Right renal pelvis (tissue), 4 donors: Measurements from ENCODE around the gene AGPAT2. TPM values are rescaled to one million over a fixed set of nuclear protein-coding genes. Genes with fewer than 3 reads are reported as not detected.

Experiments used
- DNase-seq, 4 donors: peaks; one replicate each; pipeline ENCODE4 v3.0.0-alpha.2; 2013; ENCODE audit warnings: low read depth in 4 of 4, low spot score in 3 of 4, missing footprints in 1 of 4
- polyA plus RNA-seq, 4 donors: library from polyadenylated mRNA; unstranded; fragments of 120-200 nt; gene quantifications; one replicate each; pipeline ENCODE4 v1.2.1, GENCODE V29; 2013; ENCODE audit not compliant: insufficient read length in 4 of 4

AGPAT2 gene
- polyA plus RNA-seq, 4 donors, result 42.2 to 61.6 (median 43.2) TPM

DNA sequence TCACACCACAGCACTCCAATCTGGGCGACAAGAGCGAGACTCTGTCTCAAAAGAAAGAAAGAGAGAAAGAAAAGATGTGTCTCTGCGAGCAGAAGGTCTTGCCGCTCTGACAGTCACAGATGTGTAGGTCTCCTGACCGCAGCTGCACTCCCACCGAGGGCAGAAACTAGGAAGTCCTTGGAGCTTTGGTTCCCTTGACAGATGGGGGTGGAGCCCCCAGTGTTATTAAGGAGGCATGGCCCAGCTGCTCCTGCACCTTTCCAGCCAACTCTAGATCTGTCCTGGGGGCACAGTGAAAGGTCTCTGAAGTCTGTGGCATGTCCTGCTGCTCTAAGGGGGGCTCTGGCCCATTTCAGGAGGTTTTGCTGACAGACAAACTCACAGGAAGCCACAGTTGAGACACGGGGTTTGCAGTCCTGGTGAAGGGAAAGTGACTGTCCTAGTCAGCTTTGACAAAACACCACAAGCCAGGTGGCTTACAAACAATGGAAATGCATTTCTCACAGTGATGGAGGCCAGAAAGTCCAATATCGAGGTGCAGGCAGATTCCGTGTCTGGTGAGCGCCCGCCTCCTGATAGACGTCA, 16.1 kb upstream of the AGPAT2 start:
- no peak for DNase-seq

DNA sequence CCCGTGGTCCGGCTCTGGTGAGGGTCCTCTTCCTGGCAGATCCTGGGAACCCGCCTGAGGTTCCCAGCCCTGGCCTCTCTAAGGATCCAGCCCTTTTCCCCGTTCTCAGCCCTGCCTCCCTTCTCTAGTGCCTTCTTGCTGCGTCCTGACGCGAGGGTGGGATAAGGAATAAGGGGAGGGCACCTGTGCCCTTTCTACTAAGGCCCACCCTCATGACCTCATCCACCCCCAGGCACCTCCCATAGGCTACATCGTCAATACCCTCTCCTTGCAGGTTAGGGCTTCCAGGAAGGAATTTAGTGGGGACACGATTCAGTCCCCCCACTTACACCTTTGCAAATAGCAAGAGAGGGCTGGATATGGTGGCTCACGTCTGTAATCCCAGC, 14.4 kb upstream of the AGPAT2 start:
- DNase-seq, result no peak

DNA sequence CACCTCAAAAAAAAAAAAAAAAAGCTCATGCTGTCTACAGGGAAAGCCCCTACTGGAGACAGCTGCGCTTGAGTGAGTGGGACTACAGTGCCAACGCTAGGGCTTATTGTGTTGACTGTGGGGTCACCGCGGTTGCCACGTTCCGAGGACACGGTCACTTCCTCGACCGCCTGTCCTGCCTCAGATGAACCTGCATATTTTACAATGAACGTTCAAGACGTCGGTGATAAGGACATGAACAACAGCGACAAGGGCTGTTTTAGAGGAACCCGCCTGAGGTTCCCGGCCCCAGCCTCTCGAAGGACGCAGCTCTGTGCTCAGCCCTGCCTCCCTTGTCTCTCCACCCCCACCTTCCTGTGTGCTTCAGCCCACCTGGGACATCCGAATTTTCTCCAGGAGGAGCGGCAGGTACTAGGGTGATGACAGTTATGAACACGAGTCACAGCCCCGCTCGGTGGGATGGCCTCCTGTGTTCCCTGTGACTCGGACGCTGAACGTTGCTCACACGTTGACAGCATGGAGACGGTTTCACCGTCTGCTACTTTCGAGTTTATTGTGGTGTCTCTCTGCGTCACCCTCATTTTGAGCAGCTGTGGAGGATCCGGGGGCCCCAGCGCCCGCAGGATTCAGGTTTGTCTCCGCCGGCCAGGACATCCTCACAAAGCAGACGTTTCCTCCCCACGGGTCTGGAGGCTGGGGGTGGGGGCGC, 13.9 kb upstream of the AGPAT2 start:
- DNase-seq, result no peak

DNA sequence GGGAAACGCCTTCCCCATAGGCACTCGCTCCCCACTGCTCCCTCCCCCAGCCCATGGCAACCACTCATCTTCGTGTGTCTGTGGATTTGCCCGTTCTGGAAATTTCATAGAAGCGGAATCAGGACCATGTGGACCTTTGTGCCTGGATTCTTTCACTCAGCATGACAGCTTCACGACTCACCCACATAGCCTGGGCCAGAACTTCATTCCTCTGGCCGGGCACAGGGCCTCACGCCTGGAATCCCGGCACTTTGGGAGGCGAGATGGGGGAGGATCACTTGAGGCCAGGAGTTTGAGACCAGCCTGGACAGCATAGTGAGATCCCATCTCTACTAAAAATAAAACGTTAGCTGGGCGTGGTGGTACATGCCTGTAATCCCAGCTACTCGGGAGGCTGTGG, 13.0 kb upstream of the AGPAT2 start:
- DNase-seq, result no peak

DNA sequence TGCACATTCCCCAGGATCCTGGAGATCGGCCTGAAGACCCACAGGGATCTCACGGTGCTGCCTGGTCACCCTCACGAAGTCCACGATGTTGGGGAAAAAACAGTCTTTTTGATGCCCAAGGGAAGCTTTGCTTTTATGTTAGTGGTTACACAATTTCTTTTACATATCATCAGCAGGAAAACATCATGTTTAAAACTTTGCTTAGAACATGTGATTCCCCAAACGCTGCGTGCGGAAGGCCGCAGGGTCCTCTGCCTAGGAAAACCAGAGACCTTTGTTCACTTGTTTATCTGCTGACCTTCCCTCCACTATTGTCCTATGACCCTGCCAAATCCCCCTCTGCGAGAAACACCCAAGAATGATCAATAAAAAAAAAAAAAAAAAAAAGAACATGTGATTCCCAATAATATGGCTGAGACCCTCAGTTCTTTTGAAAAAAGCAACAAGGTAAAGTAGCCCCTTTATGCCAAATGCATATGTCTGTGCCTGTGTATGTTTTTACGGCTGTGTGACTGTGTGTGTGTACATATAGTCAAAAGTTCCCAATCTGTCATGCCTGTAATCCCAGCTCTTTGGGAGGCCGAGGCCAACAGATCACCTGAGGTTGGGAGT, 11.5 kb upstream of the AGPAT2 start:
- no peak for DNase-seq

GRCh38 chr9:136697821-136698526, 10.7 kb upstream of the AGPAT2 start:
- DNase-seq, result no peak

DNA sequence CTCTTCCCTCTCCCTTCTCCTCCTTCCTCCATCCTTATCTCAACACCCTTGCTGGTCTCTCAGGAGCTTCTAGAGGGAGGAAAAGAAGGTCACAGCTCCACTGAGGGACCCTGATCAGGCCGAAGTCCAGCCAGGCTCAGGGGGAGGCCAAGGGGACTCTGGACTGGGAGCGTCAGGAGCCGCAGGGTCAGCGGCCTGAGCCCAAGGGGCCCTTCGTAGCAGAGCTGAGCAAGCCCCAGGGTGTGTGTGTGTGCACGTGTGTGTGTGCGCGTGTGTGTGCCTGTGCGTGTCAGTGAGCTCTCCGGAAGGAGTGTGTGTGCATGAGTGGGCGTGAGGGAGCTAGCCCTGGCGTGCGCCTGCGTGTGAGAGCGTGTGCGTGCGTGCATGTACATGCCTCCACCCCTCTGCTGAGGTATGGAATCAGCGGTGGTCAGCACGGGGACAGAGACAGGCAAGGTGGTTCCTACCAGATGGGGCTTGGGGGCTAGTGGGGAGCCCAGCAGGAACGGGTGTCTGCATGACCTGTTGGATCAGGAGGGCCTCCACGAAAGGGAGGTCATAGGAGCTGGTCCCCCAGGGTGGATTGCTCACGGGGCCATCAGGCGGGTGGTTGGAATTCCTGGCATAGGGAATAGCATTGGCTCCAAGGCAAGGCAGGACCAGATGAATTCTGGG, 10.0 kb upstream of the AGPAT2 start:
- DNase-seq, result no peak

GRCh38 chr9:136696502-136696901, 9.2 kb upstream of the AGPAT2 start:
- DNase-seq, result no peak

DNA sequence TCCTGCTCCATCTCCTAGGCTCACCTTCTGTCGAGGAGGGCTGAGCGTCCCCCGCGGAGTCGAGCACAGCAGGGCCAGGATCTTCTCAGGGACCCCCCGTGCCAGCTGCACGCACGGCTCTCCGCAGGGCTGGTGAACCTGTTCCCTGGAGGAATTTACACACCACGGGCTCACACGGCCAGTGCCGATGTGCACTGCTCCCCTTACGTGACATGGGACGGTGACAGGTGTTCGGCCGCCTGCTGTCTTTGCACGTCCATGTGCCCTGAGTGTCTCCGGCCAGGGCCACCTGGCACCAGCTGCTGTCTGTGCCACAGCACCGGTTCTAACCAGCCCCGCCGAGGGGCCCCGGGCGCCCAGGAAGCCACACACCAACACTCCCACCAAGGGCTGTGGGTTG, 8.7 kb upstream of the AGPAT2 start:
- DNase-seq, result no peak

DNA sequence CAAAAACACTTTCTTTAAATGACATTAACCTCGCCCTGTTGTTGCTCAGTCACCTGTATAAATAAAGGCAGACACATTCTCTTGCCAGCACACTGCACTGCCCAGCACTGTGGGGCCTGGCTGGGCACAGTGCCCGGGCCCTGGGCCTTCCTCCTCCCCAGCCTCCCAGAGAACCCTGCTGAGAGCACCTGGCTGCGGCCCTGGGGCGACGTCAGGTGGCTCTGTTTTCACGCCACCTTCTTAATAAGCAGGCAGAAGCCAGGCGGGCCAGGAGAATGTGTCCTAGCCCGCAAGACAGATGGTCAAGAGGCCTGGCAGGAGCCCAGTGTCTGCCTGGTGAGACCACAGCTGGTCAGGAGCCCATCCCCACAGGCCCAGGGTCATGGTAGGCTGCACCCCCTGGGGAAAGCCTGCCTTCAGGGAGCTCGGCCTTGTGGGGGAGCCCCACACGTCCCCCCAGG, 8.2 kb upstream of the AGPAT2 start:
- no peak for DNase-seq

DNA sequence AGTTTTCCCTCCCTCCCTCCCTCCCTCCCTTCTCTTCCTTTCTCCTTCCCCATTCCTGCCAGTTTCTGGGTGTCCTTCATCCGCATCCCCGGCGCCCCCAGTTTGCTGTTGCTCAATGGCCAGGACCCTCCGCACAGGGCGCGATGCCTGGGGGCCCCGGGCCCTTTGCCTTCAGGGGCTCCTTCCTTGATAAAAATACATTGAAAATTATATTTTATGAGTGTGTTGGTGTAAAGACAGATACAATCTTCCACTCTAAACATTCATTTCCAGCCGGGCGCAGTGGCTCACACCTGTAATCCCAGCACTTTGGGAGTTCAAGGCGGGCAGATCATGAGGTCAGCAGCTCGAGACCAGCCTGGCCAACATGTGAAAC, 7.6 kb upstream of the AGPAT2 start:
- no peak for DNase-seq

DNA sequence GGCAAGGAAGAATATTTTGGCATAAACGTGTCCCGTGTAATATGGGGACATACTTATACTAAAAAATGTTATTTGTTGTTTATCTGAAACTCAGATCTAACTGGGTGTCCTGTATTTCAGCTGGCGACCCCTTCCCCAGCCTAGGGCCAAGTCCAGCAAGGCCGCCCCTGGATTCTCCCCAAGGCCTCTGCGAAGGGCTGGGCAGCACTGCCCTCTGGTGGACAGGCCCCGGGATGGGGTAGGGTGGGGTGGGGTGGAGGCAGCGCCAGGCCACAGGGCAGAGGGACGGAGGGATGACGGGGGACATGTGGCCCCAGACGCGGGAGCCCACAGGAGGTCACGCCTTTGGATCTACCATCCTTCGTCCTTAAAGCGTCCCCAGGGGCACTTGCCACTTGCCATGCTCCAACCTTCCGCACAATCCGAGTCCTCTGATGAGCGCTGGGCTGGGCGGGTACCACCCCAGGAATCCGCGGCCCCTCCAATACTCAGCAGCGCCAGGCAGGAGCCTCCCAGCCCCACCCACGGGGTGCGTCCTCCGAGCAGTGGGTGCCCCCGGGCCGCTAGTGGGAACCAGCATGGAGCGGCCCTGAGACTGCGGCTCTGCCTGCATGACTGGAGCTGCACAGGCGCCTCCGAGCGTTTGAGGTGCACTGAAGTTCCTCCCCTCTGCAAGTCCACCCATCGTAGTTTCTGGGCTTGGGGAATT, 7.1 kb upstream of the AGPAT2 start:
- DNase-seq, result no peak

DNA sequence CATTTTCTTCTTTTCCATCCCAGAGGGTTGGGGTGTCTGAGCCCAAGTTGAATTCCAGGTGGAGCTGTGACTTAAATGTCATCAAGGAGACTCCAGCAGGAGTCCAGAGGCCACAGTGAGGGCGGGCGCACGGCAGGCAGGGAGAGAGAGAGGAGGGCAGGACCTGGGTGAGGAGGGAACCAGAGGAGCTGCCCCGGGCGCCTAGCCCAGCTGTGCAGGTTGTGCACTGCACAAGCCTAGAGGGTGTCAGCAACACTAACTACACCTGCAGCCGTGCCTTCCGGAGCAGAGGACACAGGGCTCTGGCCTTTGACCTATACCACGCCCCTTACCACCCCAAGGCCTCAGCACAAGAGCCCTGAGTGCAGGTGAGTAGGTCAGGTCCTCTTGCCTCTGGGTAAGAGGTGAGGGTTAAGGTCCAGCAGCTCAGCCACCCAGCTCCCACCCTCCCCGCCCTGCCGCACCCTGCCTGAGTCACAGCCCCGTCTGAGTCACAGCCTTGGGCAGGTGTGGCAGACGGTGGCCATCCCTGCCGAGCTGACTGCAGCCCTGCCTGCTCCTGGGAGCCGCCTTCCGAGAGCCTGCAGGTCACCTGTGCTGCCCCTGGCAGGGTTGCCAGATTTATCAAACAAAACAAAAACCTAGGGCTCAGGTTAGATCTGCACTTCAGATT, 6.4 kb upstream of the AGPAT2 start:
- DNase-seq, result no peak

GRCh38 chr9:136693135-136693489, 5.9 kb upstream of the AGPAT2 start:
- DNase-seq, result no peak

GRCh38 chr9:136692185-136693134, 5.2 kb upstream of the AGPAT2 start:
- DNase-seq, result no peak

GRCh38 chr9:136691316-136692184, 4.3 kb upstream of the AGPAT2 start:
- no peak for DNase-seq

DNA sequence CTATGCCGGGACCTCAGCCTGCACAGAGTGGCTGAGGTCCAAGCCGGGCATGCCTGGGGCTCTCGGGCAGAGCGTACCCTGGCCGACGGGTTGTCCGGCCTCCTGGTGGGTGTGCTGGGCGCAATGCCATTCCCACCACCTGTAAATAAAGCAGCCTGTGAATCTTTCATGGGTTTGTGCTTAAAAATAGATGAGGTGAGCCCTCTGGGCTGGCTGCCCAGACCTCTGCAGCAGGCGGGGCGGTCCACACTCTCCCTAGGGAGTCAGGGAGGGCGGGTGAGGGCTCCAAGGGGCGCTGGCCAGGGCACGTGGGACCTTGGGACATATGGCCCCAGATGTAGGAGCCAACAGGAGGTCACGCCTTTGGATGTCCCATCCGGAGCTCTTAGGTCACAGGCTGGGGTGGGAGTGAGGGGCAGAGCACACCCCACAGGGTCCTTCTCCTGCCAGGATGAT, 3.6 kb upstream of the AGPAT2 start:
- DNase-seq, result no peak
